ENCODE results near the gene NPL. TPM values are rescaled to one million over a fixed set of nuclear protein-coding genes. Genes with fewer than 3 reads are reported as not detected.

NPL gene
- total and polyA plus RNA-seq, 9 of the 15 experiments (the other 6 are each of a cell fraction or from before 2014, with no cell fraction given) = 9.9 to 22.3 (median 14.2) TPM

DNA sequence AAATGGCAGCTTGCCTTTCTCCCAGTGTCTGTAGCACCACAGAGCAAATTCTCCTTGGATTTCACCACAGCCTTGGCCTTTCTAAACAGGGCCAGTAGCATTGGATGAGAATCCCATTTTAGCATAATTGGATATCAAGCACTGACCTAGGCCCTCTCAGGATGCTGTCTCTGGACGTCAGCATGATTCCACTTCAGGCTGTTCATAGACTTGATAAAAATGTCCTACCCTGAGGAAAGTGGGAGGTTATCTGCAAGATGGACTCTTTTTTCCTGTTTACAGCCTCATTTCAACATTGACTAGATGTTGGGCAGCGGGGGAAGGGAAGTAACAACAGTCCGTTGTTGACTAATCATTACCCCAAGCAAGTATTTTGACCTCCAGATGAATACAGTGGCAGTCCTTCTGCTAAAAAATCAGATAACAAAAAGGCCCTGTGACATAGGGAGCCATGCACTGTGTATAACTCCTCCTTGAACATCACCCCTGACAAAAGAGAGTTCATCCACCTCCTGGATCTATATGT, 5.2 kb downstream of the NPL start (continued):
- no peak for TF ChIP-seq TAL1 (IDR thresholded peaks at IDR 0.05)
- TF ChIP-seq, protein P1, sequence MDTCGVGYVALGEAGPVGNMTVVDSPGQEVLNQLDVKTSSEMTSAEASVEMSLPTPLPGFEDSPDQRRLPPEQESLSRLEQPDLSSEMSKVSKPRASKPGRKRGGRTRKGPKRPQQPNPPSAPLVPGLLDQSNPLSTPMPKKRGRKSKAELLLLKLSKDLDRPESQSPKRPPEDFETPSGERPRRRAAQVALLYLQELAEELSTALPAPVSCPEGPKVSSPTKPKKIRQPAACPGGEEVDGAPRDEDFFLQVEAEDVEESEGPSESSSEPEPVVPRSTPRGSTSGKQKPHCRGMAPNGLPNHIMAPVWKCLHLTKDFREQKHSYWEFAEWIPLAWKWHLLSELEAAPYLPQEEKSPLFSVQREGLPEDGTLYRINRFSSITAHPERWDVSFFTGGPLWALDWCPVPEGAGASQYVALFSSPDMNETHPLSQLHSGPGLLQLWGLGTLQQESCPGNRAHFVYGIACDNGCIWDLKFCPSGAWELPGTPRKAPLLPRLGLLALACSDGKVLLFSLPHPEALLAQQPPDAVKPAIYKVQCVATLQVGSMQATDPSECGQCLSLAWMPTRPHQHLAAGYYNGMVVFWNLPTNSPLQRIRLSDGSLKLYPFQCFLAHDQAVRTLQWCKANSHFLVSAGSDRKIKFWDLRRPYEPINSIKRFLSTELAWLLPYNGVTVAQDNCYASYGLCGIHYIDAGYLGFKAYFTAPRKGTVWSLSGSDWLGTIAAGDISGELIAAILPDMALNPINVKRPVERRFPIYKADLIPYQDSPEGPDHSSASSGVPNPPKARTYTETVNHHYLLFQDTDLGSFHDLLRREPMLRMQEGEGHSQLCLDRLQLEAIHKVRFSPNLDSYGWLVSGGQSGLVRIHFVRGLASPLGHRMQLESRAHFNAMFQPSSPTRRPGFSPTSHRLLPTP (IDR thresholded peaks at IDR 0.05; ENCODE audit: borderline replicate concordance, extremely low read depth, insufficient read length) = no peak
- TF ChIP-seq TFAM (CRISPR knock-in tag; conservative IDR thresholded peaks at IDR 0.05) = no peak
- TF ChIP-seq, protein P2, sequence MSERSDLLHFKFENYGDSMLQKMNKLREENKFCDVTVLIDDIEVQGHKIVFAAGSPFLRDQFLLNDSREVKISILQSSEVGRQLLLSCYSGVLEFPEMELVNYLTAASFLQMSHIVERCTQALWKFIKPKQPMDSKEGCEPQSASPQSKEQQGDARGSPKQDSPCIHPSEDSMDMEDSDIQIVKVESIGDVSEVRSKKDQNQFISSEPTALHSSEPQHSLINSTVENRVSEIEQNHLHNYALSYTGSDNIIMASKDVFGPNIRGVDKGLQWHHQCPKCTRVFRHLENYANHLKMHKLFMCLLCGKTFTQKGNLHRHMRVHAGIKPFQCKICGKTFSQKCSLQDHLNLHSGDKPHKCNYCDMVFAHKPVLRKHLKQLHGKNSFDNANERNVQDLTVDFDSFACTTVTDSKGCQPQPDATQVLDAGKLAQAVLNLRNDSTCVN (CRISPR knock-in tag; IDR thresholded peaks at IDR 0.05) = no peak
- TF ChIP-seq PURB (CRISPR knock-in tag; IDR thresholded peaks at IDR 0.05; ENCODE audit: low read depth) = no peak
- TF ChIP-seq RFX5 (IDR thresholded peaks at IDR 0.05; ENCODE audit: low read depth, low read length) = no peak
- no peak for TF ChIP-seq LCOR (CRISPR knock-in tag; IDR thresholded peaks at IDR 0.05)
- no peak for TF ChIP-seq SP1 (CRISPR knock-in tag; IDR thresholded peaks at IDR 0.05)
- TF ChIP-seq GATAD2A (IDR thresholded peaks at IDR 0.05) = no peak
- TF ChIP-seq FOSL1 (tag; conservative IDR thresholded peaks at IDR 0.05) = peak; percentile 71
- TF ChIP-seq JUND (IDR thresholded peaks at IDR 0.05; ENCODE audit: borderline replicate concordance, low read depth, low read length) = no peak
- TF ChIP-seq JUND (tag; IDR thresholded peaks at IDR 0.05; ENCODE audit: borderline replicate concordance, low read depth, low read length) = peak; percentile 11; the same call in 1 of the 3 replicates
- no peak for TF ChIP-seq CBFB (CRISPR knock-in tag; IDR thresholded peaks at IDR 0.05)
- no peak for TF ChIP-seq CREB1 (IDR thresholded peaks at IDR 0.05)
- TF ChIP-seq CREB1 (CRISPR knock-in tag; IDR thresholded peaks at IDR 0.05) = no peak
- no peak for TF ChIP-seq ZNF785 (CRISPR knock-in tag; IDR thresholded peaks at IDR 0.05)
- TF ChIP-seq CBX3 (IDR thresholded peaks at IDR 0.05; ENCODE audit: borderline replicate concordance in 1 of 2, low read length in 2 of 2) = no peak
- TF ChIP-seq, protein P3, sequence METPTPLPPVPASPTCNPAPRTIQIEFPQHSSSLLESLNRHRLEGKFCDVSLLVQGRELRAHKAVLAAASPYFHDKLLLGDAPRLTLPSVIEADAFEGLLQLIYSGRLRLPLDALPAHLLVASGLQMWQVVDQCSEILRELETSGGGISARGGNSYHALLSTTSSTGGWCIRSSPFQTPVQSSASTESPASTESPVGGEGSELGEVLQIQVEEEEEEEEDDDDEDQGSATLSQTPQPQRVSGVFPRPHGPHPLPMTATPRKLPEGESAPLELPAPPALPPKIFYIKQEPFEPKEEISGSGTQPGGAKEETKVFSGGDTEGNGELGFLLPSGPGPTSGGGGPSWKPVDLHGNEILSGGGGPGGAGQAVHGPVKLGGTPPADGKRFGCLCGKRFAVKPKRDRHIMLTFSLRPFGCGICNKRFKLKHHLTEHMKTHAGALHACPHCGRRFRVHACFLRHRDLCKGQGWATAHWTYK (CRISPR knock-in tag; IDR thresholded peaks at IDR 0.05) = 0 out of 2 replicates have a peak, but pooled peaks have one; percentile 34
- TF ChIP-seq NR2C2 (CRISPR knock-in tag; IDR thresholded peaks at IDR 0.05) = no peak
- TF ChIP-seq NR2C2 (tag; IDR thresholded peaks at IDR 0.05) = peak; percentile 40
- TF ChIP-seq ZNF764 (CRISPR knock-in tag; IDR thresholded peaks at IDR 0.05; ENCODE audit: low read depth) = no peak
- TF ChIP-seq, protein P4, sequence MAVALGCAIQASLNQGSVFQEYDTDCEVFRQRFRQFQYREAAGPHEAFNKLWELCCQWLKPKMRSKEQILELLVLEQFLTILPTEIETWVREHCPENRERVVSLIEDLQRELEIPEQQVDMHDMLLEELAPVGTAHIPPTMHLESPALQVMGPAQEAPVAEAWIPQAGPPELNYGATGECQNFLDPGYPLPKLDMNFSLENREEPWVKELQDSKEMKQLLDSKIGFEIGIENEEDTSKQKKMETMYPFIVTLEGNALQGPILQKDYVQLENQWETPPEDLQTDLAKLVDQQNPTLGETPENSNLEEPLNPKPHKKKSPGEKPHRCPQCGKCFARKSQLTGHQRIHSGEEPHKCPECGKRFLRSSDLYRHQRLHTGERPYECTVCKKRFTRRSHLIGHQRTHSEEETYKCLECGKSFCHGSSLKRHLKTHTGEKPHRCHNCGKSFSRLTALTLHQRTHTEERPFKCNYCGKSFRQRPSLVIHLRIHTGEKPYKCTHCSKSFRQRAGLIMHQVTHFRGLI (CRISPR knock-in tag; IDR thresholded peaks at IDR 0.05) = no peak
- no peak for TF ChIP-seq U2AF1 (optimal IDR thresholded peaks at IDR 0.05; ENCODE audit: low read depth, low read length)
- TF ChIP-seq ZNF57 (CRISPR knock-in tag; IDR thresholded peaks at IDR 0.05) = no peak
- no peak for TF ChIP-seq RNF2 (IDR thresholded peaks at IDR 0.05)

Measured in K562 (cell line).